T1000 (cell line): ENCODE measurements around the gene SUGP2.
"Not testable (repeated sequence)": the region's sequence is repeated elsewhere in the genome, so short reads cannot be mapped to it uniquely, and the experiment has no call there.

Experiments used
- DNase-seq: peaks from one replicate; lab custom pipeline; 2025; ENCODE audit warnings: mixed read lengths; lab: John Stamatoyannopoulos, UW

Gene SUGP2

GRCh38 chr19:19031891-19032290 is 1.4 kb downstream of the SUGP2 start:
- no peak for DNase-seq

GRCh38 chr19:19028526-19028925 is 4.8 kb downstream of the SUGP2 start:
- DNase-seq: no peak

- no peak for DNase-seq
Measured at GRCh38 chr19:19027228-19027627, 6.1 kb downstream of the SUGP2 start.

- no peak for DNase-seq
Measured at GRCh38 chr19:19026299-19026971, 6.9 kb downstream of the SUGP2 start.

- no peak for DNase-seq
Measured at GRCh38 chr19:19025861-19026260, 7.5 kb downstream of the SUGP2 start.

- DNase-seq: not testable (repeated sequence)
Measured at GRCh38 chr19:19023376-19023775, 9.9 kb downstream of the SUGP2 start.

GRCh38 chr19:19022380-19022961 is 10.8 kb downstream of the SUGP2 start:
- no peak for DNase-seq

GRCh38 chr19:19021115-19021514 is 12.2 kb downstream of the SUGP2 start:
- no peak for DNase-seq

- no peak for DNase-seq
Measured at GRCh38 chr19:19010551-19010950, 22.8 kb downstream of the SUGP2 start.

- DNase-seq: no peak
Measured at GRCh38 chr19:19009951-19010350, 23.4 kb downstream of the SUGP2 start.

- no peak for DNase-seq
Measured at GRCh38 chr19:19006213-19006612, 27.1 kb downstream of the SUGP2 start.

- no peak for DNase-seq
Measured at GRCh38 chr19:19004144-19004543, 29.2 kb downstream of the SUGP2 start.

- no peak for DNase-seq
Measured at GRCh38 chr19:18999896-19000620, 33.3 kb downstream of the SUGP2 start.

- no peak for DNase-seq
Measured at GRCh38 chr19:18999016-18999758, 34.1 kb downstream of the SUGP2 start.

GRCh38 chr19:18998276-18998675 is 35.0 kb downstream of the SUGP2 start:
- no peak for DNase-seq

GRCh38 chr19:18996796-18997394 is 36.4 kb downstream of the SUGP2 start:
- DNase-seq: no peak

GRCh38 chr19:18996351-18996750 is 37.0 kb downstream of the SUGP2 start:
- no peak for DNase-seq

GRCh38 chr19:18995804-18996241 is 37.5 kb downstream of the SUGP2 start:
- no peak for DNase-seq

- DNase-seq: no peak
Measured at GRCh38 chr19:18993115-18993514, 40.2 kb downstream of the SUGP2 start.

GRCh38 chr19:18992696-18993095 is 40.6 kb downstream of the SUGP2 start:
- no peak for DNase-seq

- DNase-seq: no peak
Measured at GRCh38 chr19:18991468-18991867, 41.8 kb downstream of the SUGP2 start.

- no peak for DNase-seq
Measured at GRCh38 chr19:18991006-18991405, 42.3 kb downstream of the SUGP2 start.
